HG03066 (cell line): ENCODE data around the gene APOA1.
A peak's percentile ranks its signal among the peaks of the same experiment; 100 is the strongest.

Source experiments
- ATAC-seq: cut with Tn5 transposase; IDR thresholded peaks from one replicate; pipeline ENCODE4 v1.9.1; 2021; ENCODE audit warnings: low read depth; ENCODE audit not compliant: unreplicated experiment

APOA1 gene

GRCh38 chr11:116791813-116792143 lies 45.6 kb downstream of the APOA1 start, which contains the start of gene APOA5:
TSS of gene APOA5 (minus strand) at chr11:116791879. CDS start at chr11:116791860, 19 bp downstream.
- no peak for ATAC-seq

DNA sequence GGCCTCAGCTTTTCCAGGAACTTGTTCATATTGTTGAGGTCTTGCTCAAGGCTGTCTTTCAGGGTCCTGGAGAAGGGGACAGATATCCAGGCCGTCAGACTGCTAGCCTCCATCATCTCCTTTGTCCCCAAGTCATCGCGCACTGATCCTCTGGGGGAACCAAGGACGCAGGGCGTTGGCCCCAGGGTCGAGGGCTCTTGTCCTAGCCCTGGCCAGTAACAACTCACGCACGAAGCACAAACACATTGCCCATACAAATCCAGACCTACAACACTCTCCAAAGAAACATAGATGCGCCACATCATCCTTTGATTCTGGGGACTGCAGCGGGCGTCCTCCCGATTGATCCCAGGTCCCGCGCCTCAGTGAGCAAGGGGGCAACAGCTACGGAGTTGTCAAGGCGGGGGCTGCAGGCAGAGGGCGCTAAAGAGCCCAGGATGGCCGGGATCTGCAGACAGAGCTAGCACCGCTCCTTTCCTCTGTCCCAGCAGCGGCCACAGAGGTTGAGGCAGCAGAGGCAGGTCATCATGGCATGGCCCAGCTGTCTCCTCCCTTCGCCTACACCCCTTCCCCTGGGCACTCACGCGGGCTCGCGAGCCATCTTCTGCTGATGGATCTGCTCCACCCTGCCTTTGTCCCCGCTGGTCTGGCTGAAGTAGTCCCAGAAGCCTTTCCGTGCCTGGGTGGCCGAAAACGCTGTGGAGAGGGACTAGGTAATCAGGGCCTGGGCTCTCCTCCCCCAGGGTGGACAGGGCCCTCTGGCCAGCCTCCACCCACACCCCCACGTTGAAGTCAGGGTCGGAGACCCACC lies 46.2 kb downstream of the APOA1 start:
- ATAC-seq = no peak

- no peak for ATAC-seq
Observed at GRCh38 chr11:116790167-116791001, 47.0 kb downstream of the APOA1 start.

GRCh38 chr11:116788975-116789374 lies 48.4 kb downstream of the APOA1 start:
- no peak for ATAC-seq

- no peak for ATAC-seq
Observed at GRCh38 chr11:116788534-116788933, 48.9 kb downstream of the APOA1 start.

GRCh38 chr11:116787786-116788486 lies 49.5 kb downstream of the APOA1 start, which contains the start of gene ZPR1:
TSS of gene ZPR1 (minus strand) at chr11:116788023. CDS start at chr11:116787990, 33 bp downstream.
- peak; percentile 76 for ATAC-seq

DNA sequence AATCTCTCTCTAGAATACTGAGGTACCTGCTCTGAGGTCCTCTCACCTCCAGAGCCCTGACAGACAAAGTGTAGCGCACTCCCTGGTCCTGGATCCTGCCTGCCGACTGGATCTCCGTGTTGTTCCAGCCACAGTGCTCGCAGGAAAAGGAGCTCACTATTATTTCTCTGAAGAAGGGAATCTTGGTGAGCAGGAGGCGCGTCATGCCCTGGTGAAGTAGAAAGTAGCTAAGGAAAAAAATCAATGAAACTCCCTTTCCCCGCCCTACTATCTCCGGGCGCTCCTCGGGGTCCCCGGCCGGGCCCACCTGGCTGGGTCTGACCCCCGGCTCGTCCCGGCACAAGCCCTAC lies 50.0 kb downstream of the APOA1 start:
- ATAC-seq = no peak

DNA sequence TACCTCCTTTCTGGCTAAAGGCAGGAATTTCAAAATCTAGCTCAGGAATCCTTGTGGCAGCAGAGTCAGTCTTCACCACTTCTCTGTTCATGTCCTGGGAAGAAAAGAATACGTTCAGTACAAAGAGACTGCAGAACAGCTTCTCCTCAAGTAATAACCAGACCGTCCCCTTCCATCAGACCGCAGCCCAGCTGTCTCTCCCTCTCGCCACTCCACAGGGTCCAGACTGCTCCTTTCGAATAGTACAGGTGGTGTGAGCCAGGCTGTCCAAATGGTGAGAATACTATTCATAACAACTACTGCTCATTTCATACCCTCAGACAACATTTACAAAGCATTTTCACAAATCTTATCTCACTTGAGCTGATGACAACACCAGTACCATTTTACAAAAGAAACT lies 50.5 kb downstream of the APOA1 start:
- no peak for ATAC-seq

- no peak for ATAC-seq
Observed at GRCh38 chr11:116786326-116786725, 51.1 kb downstream of the APOA1 start.
